ENCODE data around the gene NUTM1.
"Not testable (repeated sequence)": the region's sequence is repeated elsewhere in the genome, so short reads cannot be mapped to it uniquely, and the experiment has no call there.

The NUTM1 gene

DNA sequence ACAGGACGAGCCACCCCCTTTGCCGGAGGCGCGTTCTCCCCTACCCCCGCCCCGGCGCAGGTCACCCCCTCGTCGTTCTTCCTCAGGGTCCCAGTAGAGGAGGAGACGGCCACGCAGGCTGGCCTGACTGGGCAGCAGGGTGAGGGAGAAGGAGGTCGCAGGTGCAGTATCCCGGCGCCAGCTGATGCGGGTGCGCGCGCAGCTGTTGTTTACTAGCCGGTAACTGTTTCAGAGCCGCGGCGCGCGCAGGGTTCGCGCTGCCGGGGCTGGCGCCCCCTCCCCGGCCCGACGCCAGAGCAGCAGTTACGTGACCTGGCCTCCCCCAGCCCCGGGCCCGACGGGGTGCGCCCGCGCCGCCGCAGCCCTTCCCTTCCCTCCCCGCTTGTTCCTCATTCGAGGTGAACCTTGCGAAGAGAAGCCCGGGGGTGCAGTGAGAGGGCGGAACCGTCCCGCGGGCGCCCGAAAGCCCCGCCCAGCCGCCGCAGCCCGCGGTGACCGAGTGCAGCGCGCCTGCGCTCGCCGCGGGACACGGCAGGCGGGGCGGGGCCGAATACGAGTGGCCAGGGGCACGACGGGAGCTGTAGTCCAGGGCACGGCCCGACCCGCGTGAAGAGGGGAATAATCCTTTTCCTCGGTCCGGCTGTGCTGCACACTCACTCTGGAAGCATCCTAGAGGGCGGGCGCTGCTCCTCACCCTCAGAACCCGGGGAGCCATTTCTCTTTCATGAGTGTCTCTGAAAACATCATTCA is 5.4 kb upstream of the NUTM1 start, which contains the start of gene SLC12A6:
SLC12A6 (minus strand) TSS at position 225 of the 750 bp plus-strand sequence. CDS start 1,101 bp downstream, outside the sequence.
- peak; percentile 83 for DNase-seq

GRCh38 chr15:34338347-34338746 is 4.8 kb upstream of the NUTM1 start:
- DNase-seq = no peak

DNA sequence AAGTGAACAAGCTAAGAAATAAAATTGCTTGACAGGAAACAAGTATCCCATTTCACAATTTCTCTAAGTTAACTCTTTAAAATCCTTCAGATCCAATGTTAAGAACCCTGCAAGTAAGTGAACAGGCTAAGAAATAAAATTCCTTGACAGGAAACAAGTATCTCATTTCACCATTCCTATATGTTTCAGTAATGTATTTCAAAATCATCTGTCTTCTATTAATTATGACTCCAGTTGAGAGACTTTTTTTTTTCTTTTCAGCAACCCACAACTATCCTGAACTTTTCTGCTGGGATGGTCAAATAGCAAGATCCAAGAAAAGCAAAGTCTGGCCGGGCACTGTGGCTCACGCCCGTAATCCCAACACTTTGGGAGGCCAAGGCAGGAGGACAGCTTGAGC is 3.2 kb upstream of the NUTM1 start:
- DNase-seq = no peak

GRCh38 chr15:34341381-34342212 is 1.5 kb upstream of the NUTM1 start:
- DNase-seq = no peak

DNA sequence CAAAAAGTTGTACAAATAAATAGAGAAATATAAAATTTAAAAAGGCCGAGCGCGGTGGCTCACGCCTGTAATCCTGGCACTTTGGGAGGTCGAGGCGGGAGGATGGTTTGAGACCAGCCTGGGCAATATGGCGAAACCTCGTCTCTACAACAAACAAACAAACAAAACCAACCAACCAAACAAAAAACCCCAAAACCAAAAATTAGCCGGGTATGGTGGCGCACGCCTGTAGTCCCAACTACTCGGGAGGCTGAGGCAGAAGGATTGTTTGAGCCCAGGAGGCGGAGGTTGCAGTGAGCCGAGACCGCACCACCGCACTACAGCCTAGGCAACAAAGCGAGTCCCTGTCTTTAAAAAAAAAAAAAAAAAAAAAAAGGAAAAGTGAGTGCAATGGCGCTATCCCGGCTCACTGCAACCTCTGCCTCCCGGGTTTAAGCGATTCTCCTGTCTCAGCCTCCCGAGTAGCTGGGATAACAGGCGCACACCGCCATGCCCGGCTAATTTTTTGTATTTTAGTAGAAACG is 840 bp upstream of the NUTM1 start:
- not testable (repeated sequence) for DNase-seq

DNA sequence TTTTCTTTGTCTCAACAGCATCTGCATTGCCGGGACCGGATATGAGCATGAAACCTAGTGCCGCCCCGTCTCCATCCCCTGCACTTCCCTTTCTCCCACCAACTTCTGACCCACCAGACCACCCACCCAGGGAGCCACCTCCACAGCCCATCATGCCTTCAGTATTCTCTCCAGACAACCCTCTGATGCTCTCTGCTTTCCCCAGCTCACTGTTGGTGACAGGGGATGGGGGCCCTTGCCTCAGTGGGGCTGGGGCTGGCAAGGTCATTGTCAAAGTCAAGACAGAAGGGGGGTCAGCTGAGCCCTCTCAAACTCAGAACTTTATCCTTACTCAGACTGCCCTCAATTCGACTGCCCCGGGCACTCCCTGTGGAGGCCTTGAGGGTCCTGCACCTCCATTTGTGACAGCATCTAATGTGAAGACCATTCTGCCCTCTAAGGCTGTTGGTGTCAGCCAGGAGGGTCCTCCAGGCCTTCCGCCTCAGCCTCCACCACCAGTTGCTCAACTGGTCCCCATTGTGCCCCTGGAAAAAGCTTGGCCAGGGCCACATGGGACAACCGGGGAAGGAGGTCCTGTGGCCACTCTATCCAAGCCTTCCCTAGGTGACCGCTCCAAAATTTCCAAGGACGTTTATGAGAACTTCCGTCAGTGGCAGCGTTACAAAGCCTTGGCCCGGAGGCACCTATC is 5.0 kb downstream of the NUTM1 start:
- DNase-seq = no peak

GRCh38 chr15:34348735-34349300 is 5.7 kb downstream of the NUTM1 start:
- DNase-seq = no peak

GRCh38 chr15:34349769-34350168 is 6.7 kb downstream of the NUTM1 start:
- no peak for DNase-seq

DNA sequence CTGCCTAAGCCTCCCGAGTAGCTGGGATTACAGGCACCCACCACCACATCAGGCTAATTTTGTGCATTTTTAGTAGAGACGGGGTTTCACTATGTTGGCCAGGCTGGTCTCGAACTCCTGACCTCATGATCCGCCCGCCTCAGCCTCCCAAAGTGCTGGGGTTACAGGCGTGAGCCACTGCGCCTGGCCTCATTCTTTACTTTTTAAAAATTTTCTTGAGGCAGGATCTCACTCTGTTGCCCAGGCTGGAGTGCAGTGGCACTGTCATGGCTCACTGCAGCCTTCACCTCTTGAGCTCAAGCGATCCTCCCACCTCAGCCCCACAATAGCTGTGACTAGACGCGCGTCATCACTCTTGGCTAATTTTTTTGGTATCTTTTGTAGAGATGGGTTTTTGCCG is 9.9 kb downstream of the NUTM1 start:
- DNase-seq = not testable (repeated sequence)

DNA sequence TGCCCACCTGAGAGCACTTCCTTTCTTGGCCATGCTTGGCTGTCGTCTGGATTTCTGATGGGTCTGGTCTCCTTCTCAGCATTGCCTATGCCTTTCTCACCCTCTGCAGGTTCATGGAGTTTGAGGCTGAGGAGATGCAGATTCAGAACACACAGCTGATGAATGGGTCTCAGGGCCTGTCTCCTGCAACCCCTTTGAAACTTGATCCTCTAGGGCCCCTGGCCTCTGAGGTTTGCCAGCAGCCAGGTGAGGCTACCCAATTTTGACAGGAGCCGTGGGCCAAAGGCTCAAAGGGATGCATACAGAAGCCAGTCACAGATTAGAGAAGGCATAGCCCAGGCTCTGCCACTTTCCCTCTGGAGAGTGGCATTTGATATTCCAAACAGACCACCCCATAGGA is 10.5 kb downstream of the NUTM1 start:
- no peak for DNase-seq

DNA sequence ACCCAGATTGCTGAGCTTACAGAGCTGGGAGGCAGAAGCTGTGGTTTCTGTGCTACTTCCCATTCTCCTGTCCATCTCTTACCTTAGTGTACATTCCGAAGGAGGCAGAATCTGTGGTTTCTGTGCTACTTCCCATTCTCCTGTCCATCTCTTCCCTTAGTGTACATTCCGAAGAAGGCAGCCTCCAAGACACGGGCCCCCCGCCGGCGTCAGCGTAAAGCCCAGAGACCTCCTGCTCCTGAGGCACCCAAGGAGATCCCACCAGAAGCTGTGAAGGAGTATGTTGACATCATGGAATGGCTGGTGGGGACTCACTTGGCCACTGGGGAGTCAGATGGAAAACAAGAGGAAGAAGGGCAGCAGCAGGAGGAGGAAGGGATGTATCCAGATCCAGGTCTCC is 11.2 kb downstream of the NUTM1 start:
- DNase-seq = no peak

- DNase-seq = no peak
Measured at GRCh38 chr15:34355241-34355640, 12.1 kb downstream of the NUTM1 start.

DNA sequence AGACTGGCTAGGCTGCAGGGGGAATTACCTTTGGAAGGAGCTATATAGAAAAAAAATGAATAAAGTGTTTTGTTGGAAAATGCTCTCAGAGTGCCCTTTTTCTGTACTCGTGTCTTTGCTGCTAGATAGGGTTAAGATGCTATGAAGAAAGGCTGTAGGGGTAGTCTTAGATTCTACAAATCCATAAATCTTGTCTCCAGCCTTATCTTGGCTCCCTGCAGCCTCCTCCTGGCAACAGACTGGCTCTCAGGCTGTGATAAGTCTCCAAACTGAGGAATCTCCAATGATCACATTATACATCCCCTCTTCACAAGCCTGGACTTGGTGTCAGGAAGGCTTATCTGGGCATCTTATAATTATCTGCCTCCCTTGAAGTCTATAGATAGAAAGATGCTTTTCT is 14.5 kb downstream of the NUTM1 start:
- DNase-seq = no peak

GRCh38 chr15:34358367-34358766 is 15.3 kb downstream of the NUTM1 start:
- no peak for DNase-seq

DNA sequence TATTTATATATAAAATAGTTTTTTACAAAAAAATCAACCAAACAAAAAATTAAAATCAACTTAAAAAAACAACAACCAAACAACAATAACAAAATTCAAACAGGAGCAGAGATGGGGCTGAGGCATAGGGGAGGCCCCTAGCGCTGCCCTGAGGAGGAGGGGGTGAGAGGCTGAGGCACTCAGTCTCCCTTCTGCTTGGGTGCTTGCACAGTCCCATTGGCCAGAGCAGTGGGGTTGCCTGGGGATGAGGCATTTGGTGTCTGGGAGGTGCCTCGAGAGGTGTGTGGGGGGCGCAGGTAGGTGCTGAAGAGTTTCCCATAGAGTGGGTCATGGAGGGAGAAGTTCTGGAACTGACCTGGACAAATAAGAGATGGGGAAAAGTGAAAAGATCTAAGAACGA is 15.8 kb downstream of the NUTM1 start:
- DNase-seq = no peak

DNA sequence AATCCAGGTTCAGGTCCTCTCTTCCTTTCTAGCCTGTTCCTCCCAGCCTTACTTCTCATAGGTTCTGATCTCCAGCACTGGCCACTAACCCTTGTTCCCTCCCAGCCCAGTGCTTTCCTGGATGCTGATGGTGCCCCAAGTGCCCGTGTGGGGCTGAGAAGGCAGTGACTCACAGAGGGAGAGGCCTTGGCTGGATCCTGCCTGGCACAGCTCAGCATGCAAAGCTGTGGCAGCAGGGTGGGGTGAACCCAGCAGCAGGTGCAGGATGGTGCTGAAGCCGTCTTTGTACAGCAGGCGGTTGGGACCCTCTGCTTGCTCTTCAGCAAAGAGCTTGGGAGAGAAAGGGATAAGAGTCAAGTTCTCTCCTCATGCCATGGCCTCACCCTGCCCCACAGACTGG is 16.3 kb downstream of the NUTM1 start:
- no peak for DNase-seq

GRCh38 chr15:34360298-34360697 is 17.2 kb downstream of the NUTM1 start:
- DNase-seq = no peak

DNA sequence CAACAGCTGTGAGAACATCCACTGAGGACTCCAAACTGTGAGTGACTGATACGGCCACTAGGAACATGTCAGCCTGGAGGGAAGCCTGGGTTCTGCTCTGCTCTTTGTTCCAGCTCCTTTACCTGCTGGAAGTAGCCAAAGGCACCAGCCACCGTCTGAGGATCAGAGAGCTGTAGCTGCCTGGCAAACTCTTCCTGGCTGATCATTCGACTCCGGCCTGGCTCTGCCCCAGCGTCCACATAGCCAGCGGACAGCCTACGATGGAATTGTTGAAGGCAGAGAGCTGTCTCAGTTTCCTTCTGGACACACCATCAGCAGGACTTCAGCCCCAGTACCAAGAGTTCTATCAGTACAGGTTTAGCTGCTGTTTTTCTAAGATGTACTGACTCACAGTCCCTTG is 18.2 kb downstream of the NUTM1 start:
- DNase-seq = no peak

DNA sequence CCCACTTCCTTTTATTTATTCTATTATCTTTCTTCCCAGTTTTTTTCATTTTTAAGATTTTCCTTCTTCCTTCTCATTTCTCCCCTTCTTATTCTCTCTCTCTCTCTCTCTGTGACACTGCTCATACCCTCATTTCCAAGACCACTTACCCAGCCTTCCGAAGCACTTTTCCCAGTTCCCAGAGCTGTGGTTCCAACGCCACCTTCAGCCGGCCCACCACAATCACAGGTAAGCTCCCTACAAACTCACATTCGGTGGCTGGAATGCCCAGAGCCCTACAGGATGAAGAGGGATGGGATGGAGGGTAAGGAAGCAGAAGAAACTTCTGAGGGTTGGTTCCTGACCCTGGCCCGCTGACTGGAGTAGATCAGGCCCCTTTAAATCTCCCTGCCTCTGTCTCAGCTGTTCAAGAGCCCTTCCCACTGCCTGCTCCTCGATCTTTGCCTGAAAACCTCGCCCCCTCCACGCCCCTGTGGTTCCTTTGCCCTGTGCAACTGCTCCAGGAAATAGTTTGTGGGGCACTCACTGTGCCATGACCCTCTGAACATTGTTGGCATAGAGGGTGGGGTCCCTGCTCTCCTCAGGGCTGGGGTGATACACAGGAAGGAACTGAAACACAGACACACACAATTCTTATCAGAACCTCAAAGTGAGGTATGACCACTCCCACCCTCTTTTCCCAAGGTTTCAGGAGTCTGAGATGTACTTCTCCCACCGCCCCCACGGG is 19.1 kb downstream of the NUTM1 start:
- no peak for DNase-seq

DNA sequence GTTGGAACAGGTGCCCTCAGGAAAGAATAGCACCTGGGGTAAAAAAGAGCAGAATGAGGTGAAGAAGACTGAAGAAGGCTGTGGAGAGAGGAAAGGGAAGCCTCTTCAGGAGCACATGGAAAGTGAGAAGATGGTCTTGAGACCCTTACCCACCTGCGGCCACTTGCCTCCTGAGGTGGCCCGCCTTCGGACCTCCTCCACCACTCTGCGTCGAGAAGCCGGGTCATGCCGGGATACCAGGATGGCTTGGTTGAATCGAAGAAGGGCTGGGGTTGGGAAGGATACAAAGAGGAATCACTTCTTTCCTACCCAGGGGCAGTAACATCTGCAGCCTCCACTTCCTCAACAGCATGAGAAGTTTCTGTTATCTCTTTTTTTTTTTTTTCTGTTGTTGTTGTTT is 20.9 kb downstream of the NUTM1 start:
- DNase-seq = no peak

DNA sequence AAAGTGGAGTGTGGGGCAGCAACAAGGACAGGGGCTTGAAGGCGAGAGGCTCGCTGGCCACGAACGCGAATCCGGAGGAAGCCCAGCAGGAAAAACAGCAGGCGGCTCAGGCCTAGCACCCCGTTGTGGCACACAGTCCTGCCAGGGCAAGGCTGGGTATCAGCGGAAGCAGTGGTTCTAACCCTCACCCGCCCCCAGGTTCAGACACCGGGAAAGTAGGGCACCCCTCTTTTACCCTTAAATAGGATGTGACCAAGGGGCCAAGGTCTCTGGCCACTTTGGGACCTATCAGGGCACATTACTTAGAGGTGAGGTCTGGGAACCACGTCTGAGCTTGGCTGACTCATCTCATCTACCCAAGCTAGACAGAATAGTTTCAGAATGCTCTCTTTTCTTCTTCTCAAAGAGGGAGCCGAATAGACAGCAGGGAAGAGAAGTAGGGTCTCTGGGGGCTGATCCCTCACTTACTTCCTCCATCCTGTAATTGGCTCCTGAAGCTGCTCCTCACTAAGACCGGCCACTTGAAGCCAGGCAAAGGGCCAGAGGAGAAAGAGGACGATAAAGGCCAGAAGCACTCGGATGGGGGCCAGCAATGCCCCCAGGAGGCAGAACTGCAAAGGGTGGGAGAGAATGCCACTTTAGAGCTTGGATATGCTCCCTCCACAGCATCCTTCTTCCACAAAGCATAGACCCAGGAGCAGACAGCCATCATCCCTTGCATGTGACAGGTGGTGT is 22.1 kb downstream of the NUTM1 start:
- no peak for DNase-seq

- DNase-seq = no peak
Measured at GRCh38 chr15:34365836-34366235, 22.7 kb downstream of the NUTM1 start.
